ENCODE data around the gene ZNF813.

ZNF813 gene

GRCh38 chr19:53520163-53520546 lies 52.6 kb downstream of the ZNF813 start:
- TF ChIP-seq CTCF (IDR thresholded peaks at IDR 0.05; ENCODE audit: low read length) = no peak
- no peak for TF ChIP-seq EZH2 (IDR thresholded peaks at IDR 0.05; ENCODE audit: borderline replicate concordance, low read length)
- Histone ChIP-seq H3K4me1 (ENCODE audit: insufficient read depth, low read length, severe bottlenecking) (peaks cover 4% of the 10 kb centered on the region), H3K9me2 (ENCODE audit: low read depth, low read length) (no peaks in the 10 kb centered on the region), H3K36me3 (ENCODE audit: insufficient read depth, low read length) (no peaks in the 10 kb centered on the region; the same call in 1 of the 2 replicates), H3K9ac (ENCODE audit: low read length) (no peak overlapping the region), H3K27me3 (ENCODE audit: insufficient read depth, low read length) (no peaks in the 10 kb centered on the region), H2AFZ (ENCODE audit: low read length) (no peak overlapping the region), H3F3A (ENCODE audit: insufficient read depth, low read length) (no peaks in the 10 kb centered on the region), H4K20me1 (ENCODE audit: insufficient read depth, low read length) (no peaks in the 10 kb centered on the region), H3K4me3 (ENCODE audit: low read depth, low read length, poor library complexity, severe bottlenecking) (peak overlapping the region; percentile 48), H3K27ac (ENCODE audit: low read depth, low read length, poor library complexity, severe bottlenecking) (no peak overlapping the region), H3K9me3 (ENCODE audit: low read length) (no peaks in the 10 kb centered on the region), H3K79me2 (ENCODE audit: insufficient read depth, low read length) (no peaks in the 10 kb centered on the region), H3K4me2 (ENCODE audit: low read length) (peak overlapping the region; percentile 44; the same call in 1 of the 2 replicates)

- no peaks in the 10 kb centered on the region for H3F3A ChIP-seq (ENCODE audit: insufficient read depth, low read length)
- no peak overlapping the region for H3K27ac ChIP-seq (ENCODE audit: low read depth, low read length, poor library complexity, severe bottlenecking)
- H3K9me2 ChIP-seq (ENCODE audit: low read depth, low read length) = no peaks in the 10 kb centered on the region
- TF ChIP-seq CTCF (IDR thresholded peaks at IDR 0.05; ENCODE audit: low read length) (no peak), EZH2 (IDR thresholded peaks at IDR 0.05; ENCODE audit: borderline replicate concordance, low read length) (no peak)
- H3K4me1 ChIP-seq (ENCODE audit: insufficient read depth, low read length, severe bottlenecking) = peaks cover 4% of the 10 kb centered on the region
- H4K20me1 ChIP-seq (ENCODE audit: insufficient read depth, low read length) = no peaks in the 10 kb centered on the region
- H3K79me2 ChIP-seq (ENCODE audit: insufficient read depth, low read length) = no peaks in the 10 kb centered on the region
- H3K9me3 ChIP-seq (ENCODE audit: low read length) = no peaks in the 10 kb centered on the region
- no peaks in the 10 kb centered on the region; the same call in 1 of the 2 replicates for H3K36me3 ChIP-seq (ENCODE audit: insufficient read depth, low read length)
- H3K4me3 ChIP-seq (ENCODE audit: low read depth, low read length, poor library complexity, severe bottlenecking) = peak overlapping the region; percentile 48
- peak overlapping the region; percentile 44 for H3K4me2 ChIP-seq (ENCODE audit: low read length)
- peak overlapping the region; percentile 82; the same call in 1 of the 2 replicates for H2AFZ ChIP-seq (ENCODE audit: low read length)
- H3K9ac ChIP-seq (ENCODE audit: low read length) = no peak overlapping the region
- H3K27me3 ChIP-seq (ENCODE audit: insufficient read depth, low read length) = no peaks in the 10 kb centered on the region
Measured at GRCh38 chr19:53520547-53521372, 53.2 kb downstream of the ZNF813 start.

GRCh38 chr19:53521373-53522202 lies 54.1 kb downstream of the ZNF813 start:
- no peak for TF ChIP-seq CTCF (IDR thresholded peaks at IDR 0.05; ENCODE audit: low read length)
- TF ChIP-seq EZH2 (IDR thresholded peaks at IDR 0.05; ENCODE audit: borderline replicate concordance, low read length) = no peak
- no peaks in the 10 kb centered on the region for H3K9me2 ChIP-seq (ENCODE audit: low read depth, low read length)
- H3K9ac ChIP-seq (ENCODE audit: low read length) = no peak overlapping the region
- H3K36me3 ChIP-seq (ENCODE audit: insufficient read depth, low read length) = no peaks in the 10 kb centered on the region; the same call in 1 of the 2 replicates
- H3K4me1 ChIP-seq (ENCODE audit: insufficient read depth, low read length, severe bottlenecking) = peaks cover 4% of the 10 kb centered on the region
- H2AFZ ChIP-seq (ENCODE audit: low read length) = peak overlapping the region; percentile 82; the same call in 1 of the 2 replicates
- peak overlapping the region; percentile 48 for H3K4me3 ChIP-seq (ENCODE audit: low read depth, low read length, poor library complexity, severe bottlenecking)
- no peaks in the 10 kb centered on the region for H3K79me2 ChIP-seq (ENCODE audit: insufficient read depth, low read length)
- no peaks in the 10 kb centered on the region for H3K27me3 ChIP-seq (ENCODE audit: insufficient read depth, low read length)
- H4K20me1 ChIP-seq (ENCODE audit: insufficient read depth, low read length) = no peaks in the 10 kb centered on the region
- no peaks in the 10 kb centered on the region; the same call in 1 of the 2 replicates for H3K9me3 ChIP-seq (ENCODE audit: low read length)
- H3K4me2 ChIP-seq (ENCODE audit: low read length) = no peak overlapping the region
- H3F3A ChIP-seq (ENCODE audit: insufficient read depth, low read length) = no peaks in the 10 kb centered on the region
- no peak overlapping the region for H3K27ac ChIP-seq (ENCODE audit: low read depth, low read length, poor library complexity, severe bottlenecking)
